ENCODE results near the gene PPP2R2B. TPM values are rescaled to one million over a fixed set of nuclear protein-coding genes. Genes with fewer than 3 reads are reported as not detected.

PPP2R2B gene
- total and polyA plus RNA-seq, 2 of the 4 experiments (the other 2 are of a cell fraction): not detected

- Histone ChIP-seq H3K9me3 (ENCODE audit: control insufficient read depth, insufficient read depth, low read length) (peaks cover 2% of the 10 kb centered on the region; the same call in 1 of the 2 replicates), H3K14ac (replicated peaks; ENCODE audit: low read depth, low read length) (no peak overlapping the region), H2BK20ac (ENCODE audit: low read depth, low read length) (no peak overlapping the region), H3K9ac (ENCODE audit: low read depth, low read length) (no peak overlapping the region), H3K36me3 (ENCODE audit: control insufficient read depth, insufficient read depth, low read length) (no peaks in the 10 kb centered on the region), H3K4me1 (ENCODE audit: control insufficient read depth, insufficient read depth, low read length) (no peaks in the 10 kb centered on the region), H4K91ac (ENCODE audit: insufficient read depth, low read depth, low read length) (no peak overlapping the region), H3K4me2 (ENCODE audit: low read depth, low read length) (no peak overlapping the region), H2BK120ac (ENCODE audit: low read depth, low read length) (no peak overlapping the region), H4K5ac (ENCODE audit: low read depth, low read length) (no peak overlapping the region), H3K56ac (ENCODE audit: extremely low read depth, insufficient read depth, low read length) (no peak overlapping the region), H4K20me1 (ENCODE audit: insufficient read depth, low read length) (no peaks in the 10 kb centered on the region), H3K4ac (ENCODE audit: low read depth, low read length) (no peak overlapping the region), H2BK5ac (ENCODE audit: low read depth, low read length, poor library complexity, severe bottlenecking) (no peak overlapping the region), H2AK9ac (replicated peaks; ENCODE audit: low read depth, low read length, poor library complexity) (no peak overlapping the region), H3K27ac (ENCODE audit: insufficient read depth, low read length) (no peak overlapping the region), H3K23ac (ENCODE audit: low read depth, low read length) (no peak overlapping the region), H2AFZ (replicated peaks; ENCODE audit: low read length, poor library complexity) (no peak overlapping the region), H3K4me3 (ENCODE audit: insufficient read depth, low read depth, low read length) (no peak overlapping the region), H2BK15ac (ENCODE audit: low read depth, low read length) (no peak overlapping the region), H3K79me1 (ENCODE audit: low read depth in 1 of 2, low read length in 2 of 2) (no peaks in the 10 kb centered on the region), H3K18ac (ENCODE audit: low read depth, low read length) (no peak overlapping the region), H4K8ac (ENCODE audit: low read depth in 2 of 2, low read length in 2 of 2) (no peak overlapping the region), H2AK5ac (ENCODE audit: low read depth, low read length) (no peak overlapping the region), H3K9me1 (ENCODE audit: insufficient read depth, low read length) (no peaks in the 10 kb centered on the region), H3K27me3 (ENCODE audit: control insufficient read depth, insufficient read depth, low read length) (no peaks in the 10 kb centered on the region)
- CTCF ChIA-PET: no interaction called here
- in situ Hi-C loops (cut with MboI; ENCODE audit: low sequenced_read_pairs) (no loop called here), dilution Hi-C loops (cut with HindIII; ENCODE audit: low sequenced_read_pairs, unreplicated experiment) (no loop called here), intact Hi-C loops (cut with micrococcal nuclease) (no loop called here)
- WGBS, 2 experiments (ENCODE audit: extremely low coverage in 2 of 2, insufficient read length in 1 of 2): 60% methylated on average over 1 of the region's 2 CpGs; no CpG with 5 or more reads in 1 of the 2 experiments
- no peak for ATAC-seq (ENCODE audit: low read depth)
- no TSS peak for BruUV-seq (replicated peaks)
- TF ChIP-seq BHLHE40 (IDR thresholded peaks at IDR 0.05; ENCODE audit: low read depth, low read length) (no peak), MAFK (IDR thresholded peaks at IDR 0.05; ENCODE audit: low read depth, low read length) (no peak), CHD1 (IDR thresholded peaks at IDR 0.05; ENCODE audit: low read depth, low read length) (no peak)
- POLR2A ChIA-PET (ENCODE audit: unreplicated experiment): no interaction called here
- DNase-seq: no peak
These were observed 59.7 kb downstream of the PPP2R2B start for GRCh38 chr5:146818822-146819221.
